ENCODE data around the gene EXOC1L.

DNA sequence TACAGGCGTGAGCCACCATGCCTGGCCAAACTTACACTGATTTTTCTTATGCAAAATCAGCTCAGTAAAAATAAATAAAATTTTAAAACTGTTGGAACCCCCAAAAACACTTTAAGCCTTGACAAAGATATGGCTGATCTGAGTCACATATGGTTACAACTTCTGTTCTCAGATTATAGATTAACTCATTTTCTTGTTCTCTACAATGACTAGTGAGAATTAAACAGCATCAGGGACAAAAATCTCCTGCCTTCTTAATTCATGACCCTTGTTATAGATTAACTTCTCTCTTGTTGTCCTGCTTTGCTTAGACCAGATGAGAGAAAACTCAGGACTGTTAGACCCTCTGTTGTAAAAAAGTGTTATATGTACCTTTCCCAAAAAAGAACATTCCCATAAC, 24.2 kb upstream of the EXOC1L start:
- TF ChIP-seq, protein P1, sequence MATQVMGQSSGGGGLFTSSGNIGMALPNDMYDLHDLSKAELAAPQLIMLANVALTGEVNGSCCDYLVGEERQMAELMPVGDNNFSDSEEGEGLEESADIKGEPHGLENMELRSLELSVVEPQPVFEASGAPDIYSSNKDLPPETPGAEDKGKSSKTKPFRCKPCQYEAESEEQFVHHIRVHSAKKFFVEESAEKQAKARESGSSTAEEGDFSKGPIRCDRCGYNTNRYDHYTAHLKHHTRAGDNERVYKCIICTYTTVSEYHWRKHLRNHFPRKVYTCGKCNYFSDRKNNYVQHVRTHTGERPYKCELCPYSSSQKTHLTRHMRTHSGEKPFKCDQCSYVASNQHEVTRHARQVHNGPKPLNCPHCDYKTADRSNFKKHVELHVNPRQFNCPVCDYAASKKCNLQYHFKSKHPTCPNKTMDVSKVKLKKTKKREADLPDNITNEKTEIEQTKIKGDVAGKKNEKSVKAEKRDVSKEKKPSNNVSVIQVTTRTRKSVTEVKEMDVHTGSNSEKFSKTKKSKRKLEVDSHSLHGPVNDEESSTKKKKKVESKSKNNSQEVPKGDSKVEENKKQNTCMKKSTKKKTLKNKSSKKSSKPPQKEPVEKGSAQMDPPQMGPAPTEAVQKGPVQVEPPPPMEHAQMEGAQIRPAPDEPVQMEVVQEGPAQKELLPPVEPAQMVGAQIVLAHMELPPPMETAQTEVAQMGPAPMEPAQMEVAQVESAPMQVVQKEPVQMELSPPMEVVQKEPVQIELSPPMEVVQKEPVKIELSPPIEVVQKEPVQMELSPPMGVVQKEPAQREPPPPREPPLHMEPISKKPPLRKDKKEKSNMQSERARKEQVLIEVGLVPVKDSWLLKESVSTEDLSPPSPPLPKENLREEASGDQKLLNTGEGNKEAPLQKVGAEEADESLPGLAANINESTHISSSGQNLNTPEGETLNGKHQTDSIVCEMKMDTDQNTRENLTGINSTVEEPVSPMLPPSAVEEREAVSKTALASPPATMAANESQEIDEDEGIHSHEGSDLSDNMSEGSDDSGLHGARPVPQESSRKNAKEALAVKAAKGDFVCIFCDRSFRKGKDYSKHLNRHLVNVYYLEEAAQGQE (IDR thresholded peaks at IDR 0.05; ENCODE audit: insufficient read depth in 1 of 2, low read depth in 2 of 2, low read length in 1 of 2), result no peak
- TF ChIP-seq, protein P2, sequence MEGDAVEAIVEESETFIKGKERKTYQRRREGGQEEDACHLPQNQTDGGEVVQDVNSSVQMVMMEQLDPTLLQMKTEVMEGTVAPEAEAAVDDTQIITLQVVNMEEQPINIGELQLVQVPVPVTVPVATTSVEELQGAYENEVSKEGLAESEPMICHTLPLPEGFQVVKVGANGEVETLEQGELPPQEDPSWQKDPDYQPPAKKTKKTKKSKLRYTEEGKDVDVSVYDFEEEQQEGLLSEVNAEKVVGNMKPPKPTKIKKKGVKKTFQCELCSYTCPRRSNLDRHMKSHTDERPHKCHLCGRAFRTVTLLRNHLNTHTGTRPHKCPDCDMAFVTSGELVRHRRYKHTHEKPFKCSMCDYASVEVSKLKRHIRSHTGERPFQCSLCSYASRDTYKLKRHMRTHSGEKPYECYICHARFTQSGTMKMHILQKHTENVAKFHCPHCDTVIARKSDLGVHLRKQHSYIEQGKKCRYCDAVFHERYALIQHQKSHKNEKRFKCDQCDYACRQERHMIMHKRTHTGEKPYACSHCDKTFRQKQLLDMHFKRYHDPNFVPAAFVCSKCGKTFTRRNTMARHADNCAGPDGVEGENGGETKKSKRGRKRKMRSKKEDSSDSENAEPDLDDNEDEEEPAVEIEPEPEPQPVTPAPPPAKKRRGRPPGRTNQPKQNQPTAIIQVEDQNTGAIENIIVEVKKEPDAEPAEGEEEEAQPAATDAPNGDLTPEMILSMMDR (IDR thresholded peaks at IDR 0.05), result no peak
- no peak for TF ChIP-seq POLR2AphosphoS5 (IDR thresholded peaks at IDR 0.05; ENCODE audit: low read depth, low read length)

Data from Panc1 (cell line).